SH-SY5Y (cell line): Measurements from ENCODE around the gene TACC2.

ENCODE experiments used
- GATA2 ChIP-seq: IDR thresholded peaks from 2 replicates; pipeline ENCODE4 v1.6.1; 2011; ENCODE audit warnings: mild to moderate bottlenecking, low read depth, low read length
- GATA3 ChIP-seq: IDR thresholded peaks from 2 replicates; pipeline ENCODE4 v1.6.1; 2011; ENCODE audit warnings: low read depth, mild to moderate bottlenecking, low read length, moderate library complexity

The TACC2 gene, protein sequence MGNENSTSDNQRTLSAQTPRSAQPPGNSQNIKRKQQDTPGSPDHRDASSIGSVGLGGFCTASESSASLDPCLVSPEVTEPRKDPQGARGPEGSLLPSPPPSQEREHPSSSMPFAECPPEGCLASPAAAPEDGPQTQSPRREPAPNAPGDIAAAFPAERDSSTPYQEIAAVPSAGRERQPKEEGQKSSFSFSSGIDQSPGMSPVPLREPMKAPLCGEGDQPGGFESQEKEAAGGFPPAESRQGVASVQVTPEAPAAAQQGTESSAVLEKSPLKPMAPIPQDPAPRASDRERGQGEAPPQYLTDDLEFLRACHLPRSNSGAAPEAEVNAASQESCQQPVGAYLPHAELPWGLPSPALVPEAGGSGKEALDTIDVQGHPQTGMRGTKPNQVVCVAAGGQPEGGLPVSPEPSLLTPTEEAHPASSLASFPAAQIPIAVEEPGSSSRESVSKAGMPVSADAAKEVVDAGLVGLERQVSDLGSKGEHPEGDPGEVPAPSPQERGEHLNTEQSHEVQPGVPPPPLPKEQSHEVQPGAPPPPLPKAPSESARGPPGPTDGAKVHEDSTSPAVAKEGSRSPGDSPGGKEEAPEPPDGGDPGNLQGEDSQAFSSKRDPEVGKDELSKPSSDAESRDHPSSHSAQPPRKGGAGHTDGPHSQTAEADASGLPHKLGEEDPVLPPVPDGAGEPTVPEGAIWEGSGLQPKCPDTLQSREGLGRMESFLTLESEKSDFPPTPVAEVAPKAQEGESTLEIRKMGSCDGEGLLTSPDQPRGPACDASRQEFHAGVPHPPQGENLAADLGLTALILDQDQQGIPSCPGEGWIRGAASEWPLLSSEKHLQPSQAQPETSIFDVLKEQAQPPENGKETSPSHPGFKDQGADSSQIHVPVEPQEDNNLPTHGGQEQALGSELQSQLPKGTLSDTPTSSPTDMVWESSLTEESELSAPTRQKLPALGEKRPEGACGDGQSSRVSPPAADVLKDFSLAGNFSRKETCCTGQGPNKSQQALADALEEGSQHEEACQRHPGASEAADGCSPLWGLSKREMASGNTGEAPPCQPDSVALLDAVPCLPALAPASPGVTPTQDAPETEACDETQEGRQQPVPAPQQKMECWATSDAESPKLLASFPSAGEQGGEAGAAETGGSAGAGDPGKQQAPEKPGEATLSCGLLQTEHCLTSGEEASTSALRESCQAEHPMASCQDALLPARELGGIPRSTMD (N-terminal part only)

DNA sequence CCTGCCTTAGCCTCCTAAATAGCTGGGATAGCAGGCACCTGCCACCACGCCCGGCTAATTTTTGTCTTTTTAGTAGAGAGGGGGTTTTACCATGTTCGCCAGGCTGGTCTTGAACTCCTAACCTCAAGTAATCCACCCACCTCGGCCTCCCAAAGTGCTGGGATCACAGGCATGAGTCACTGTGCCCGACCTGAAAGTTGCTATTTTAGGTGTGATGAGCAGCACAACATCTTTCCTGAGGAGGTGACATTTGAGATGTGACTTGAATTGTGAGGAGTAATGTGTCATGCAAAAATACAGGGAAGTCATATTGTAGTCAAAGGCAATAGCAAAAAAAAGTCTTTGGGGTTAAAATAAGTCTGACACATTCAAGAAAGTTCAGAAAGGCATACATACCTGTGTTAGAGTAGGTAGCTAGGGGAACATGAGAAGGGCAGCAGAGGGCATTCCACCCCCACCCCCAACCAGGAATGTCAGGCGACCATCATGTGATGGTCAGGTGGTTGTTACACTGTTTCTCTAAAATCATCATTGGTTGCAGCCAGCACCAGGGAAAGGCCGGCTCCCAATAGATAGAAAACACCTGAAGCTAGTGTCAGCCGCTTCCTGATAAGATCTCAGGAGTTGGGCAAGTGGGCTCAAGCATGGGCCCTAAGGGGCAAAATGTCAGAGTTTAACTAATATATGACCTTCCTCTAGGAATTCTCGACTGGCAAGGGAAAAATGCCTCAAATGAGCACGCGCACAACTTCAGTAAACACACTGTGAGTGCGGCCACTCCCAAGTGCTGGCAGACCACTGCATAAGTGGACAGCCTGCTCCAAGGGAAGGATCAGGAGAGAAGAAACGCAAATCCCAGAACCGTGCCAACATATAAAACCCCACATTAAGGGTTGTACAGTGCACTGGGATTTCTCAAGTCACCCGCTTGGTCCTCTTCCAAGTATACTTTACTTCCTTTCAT lies at the start of gene TACC2:
Gene TACC2, plus strand, starts transcription at position 803 of the 964 bp plus-strand sequence. CDS start 32,819 bp downstream, outside the sequence.
- TF ChIP-seq GATA2: no peak
- no peak for TF ChIP-seq GATA3

DNA sequence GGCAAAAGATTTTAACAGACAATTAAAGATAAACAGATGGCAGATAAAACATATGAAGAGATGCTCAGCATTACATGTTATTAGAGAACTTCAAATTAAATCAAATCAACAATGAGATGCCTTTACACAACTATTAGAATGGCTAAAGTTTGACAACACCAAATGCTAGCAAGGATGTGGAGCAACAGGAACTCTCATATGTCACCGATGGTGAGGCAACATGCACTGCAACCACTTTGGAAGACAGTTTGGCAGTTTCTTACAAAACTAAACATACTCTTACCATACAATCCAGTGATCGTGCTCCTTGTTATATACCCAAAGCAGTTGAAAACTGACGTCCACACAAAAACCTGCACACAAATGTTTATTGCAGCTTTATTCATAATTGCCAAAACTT lies 47.4 kb upstream of the TACC2 start:
- TF ChIP-seq GATA3 (no peak), GATA2 (no peak)

DNA sequence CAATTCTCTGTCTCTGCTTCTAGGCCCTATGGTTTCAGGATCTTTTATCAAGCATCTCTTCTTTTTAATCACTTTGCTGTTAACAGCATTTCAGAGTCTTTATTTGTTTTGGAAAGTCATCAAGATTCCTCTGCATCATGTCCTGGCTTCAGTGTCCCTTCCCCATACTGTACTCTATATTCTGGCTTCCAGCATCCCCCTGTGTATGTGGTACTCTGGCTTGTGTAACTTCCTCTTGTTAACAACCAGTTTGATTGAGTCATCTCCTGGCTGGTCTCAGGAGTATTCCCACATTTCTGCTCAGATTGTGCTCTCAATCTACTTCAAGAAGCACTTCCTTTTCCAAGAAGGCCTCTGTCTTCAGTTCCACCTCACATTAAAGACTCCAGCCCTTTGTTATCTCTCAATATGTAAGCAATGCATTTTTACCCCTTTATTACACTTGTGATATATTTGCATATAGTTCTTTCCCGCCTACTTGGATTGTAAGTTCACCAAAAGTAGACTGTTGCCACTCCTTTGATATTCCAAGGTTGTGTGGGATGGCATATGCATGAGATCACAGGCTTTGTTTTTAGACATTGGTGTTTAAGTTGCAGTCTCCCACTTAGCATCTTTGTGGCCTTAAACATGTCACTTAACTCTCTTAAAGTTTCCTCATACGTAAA lies 46.1 kb upstream of the TACC2 start:
- no peak for TF ChIP-seq GATA3
- no peak for TF ChIP-seq GATA2

DNA sequence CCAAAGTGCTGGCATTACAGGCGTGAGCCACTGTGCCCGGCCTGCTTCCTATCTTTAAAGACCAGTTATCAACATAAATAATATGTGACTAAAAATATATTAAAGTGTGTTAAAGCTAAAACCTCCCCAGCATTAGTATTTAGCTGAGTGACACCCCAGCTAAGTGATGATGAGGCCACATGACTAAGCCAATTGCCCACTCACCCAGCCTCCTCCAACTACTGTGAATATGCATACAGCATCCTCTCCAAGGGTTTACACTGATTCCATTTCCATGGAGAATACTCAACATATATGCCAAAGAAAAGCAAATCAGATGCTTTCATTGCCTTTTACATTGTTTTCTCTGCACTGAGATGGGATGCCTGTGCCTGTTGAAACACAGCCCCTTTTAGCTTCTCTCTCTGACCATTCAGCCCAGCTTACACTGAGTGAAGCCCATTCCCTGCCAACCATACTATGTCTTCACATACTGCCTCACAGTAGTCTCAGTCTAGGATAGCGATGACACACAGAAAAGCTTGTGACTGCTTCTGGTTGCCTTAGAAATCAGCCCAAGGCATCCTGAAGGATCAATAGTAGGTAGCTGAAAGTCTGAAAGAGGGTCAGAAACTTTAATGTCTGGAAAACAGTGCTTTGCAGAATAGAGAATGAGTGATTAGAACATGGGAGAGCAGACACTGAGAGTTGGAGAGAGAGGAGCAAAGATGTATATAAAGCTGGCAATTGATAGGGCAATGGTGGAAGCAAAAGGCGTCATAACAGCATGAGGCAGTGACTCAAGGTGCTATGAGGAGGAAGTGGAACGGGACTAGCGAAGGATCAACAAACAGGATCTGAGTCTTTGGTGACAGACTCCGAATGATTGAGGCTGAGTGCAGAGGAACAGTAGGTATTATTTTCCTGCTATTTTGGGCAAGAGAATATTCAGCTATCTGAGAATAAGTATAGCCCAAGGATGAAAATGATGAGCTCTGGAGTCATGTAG lies 41.3 kb upstream of the TACC2 start:
- TF ChIP-seq GATA3 (no peak), GATA2 (no peak)

DNA sequence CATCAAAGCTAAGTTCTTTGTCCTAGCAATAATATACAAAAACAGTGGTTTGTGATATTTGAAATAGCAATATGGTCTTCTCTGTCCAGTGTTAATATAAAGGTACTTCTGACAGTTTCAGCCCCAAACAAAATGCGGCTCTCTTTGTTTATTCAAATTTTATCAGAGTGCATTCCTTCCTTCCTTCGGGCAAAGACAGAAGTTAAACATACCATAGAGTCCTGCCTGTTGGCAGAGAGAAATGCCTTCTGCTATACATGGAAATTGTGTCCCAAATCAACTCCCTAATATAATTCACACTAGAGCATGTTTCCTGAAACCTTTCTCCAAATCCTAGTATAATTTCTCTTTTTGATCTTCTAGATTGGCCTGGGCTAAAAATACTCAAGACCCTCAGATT lies 39.9 kb upstream of the TACC2 start:
- TF ChIP-seq GATA2: no peak
- no peak for TF ChIP-seq GATA3

DNA sequence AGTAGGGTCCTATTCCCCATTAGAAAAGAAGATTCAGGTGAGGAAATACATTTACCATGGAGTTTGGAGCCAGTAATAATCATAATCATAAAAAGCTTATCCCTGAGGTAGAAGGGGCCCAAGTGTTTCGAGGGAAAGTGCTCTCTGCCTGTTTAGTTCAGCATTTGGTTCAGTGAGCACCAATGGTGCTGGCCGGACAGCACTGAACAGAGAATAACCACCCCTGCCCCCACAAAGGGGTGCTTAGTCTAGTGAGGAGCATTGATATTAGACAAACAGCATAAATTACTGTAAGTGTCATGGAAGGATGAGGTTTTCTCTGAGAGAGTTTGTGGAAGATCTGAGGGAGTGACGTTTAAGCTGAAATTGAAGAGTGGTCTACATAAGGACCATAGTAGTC lies 39.5 kb upstream of the TACC2 start:
- no peak for TF ChIP-seq GATA3
- TF ChIP-seq GATA2: no peak

DNA sequence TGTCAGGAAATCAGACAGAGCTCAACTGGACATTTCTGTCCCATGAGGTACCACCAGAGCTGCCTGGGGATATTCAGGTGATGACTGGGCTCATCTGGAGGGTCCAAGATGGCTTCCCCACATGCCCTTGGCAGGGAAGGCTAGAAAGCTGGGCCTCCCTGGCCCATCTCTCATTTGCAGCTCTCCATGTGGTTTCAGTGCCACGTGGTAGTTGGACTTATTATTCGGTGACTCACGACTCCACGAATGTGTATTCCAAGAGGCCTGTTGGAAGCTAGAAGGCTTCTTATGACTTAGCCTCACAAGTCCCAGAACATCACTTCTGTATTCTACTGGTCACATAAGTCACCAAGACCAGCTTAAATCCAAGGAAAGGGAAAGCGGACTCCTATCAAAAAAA lies 36.7 kb upstream of the TACC2 start:
- TF ChIP-seq GATA2 (no peak), GATA3 (no peak)

DNA sequence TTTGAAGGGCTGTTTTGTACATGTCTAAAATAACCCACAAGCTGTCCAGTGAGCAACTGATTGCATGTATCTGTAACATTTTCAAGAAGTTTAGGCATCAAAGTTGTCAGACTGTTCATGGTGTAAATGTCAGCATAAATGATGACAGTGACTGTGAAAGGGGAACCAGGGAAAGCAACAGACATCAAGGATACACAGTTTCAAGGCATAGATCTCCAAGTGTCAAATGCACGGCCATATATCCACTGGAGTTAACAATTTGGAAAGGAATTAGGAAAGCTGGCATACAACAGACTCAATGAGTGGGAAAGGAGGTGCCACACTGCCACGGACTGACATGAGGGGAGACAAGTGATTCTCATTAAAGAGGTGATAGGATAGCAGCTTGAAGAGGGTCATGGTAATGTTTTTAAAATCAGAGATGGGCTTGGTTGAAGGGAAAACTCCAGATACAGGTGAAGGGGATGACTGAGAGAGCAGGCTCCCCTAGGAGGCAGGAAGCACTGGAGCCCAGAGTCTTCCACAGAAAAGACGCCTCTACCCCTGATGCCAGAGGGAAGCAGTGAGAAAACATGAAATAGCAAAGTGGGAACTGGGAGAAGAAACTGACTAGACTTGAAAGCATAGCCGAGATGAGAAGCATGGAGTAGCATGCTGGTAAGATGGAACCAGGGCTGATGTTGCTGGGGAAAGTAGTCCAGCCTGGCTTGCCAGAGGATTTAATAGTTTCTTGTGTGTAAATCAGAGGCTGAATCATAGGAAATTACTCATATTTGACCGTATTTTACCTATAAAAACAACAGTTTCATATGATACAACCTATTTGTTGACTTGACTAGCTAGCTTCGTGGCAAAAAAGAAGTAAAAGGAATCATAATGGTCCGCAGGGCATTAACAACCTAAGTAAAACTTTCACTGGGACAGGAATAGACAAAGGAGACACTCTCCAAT lies 32.6 kb upstream of the TACC2 start:
- TF ChIP-seq GATA3 (no peak), GATA2 (no peak)

DNA sequence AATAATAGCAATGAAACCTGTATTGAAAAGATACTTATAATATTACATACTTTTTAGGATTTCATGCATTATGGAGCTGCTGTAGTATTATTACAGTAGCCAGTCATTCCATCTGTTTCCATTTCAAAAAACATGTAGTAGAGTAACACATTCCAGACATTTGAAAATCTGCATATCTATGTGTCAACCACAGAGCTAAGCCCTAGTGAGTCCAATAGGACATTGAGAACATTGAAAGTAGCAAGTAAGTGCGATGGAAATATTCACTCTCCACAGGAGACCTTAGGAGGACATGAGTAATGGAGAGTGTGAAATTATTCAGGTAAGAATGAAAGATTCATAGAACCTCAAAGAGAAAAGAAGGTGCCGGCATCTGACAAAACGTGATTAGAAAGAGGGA lies 29.3 kb upstream of the TACC2 start:
- TF ChIP-seq GATA3 (no peak), GATA2 (no peak)

DNA sequence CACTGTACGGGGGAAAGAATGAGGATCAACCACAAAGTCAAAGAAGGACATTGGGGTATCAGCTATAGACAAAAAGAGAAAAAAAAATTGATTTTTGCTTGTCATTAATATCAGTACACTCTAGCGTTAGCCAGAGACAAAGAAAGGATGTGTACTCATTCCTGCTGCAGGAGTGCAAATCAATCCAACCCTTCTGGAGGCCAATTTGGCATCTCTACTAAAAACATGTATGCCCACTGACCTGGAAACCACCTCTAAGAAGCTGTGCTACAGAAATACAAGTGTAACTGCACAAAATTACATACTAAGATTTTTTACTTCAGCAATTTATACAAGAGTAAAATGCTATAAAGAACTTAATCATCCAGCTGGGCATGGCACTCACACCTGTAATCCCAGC lies 27.5 kb upstream of the TACC2 start:
- no peak for TF ChIP-seq GATA2
- TF ChIP-seq GATA3: no peak
